K562 (cell line): ENCODE data around the gene TXNRD1. TPM values are rescaled to one million over a fixed set of nuclear protein-coding genes. Genes with fewer than 3 reads are reported as not detected.

ENCODE experiments used
- BCLAF1 ChIP-seq, 2 experiments: fragments of 450-650 bp in 1 of 2; IDR thresholded peaks; 2 replicates each; pipeline ENCODE4 v1.6.1; 2011 to 2017; ENCODE audit warnings: low read depth in 2 of 2, antibody characterized with exemption in 1 of 2, borderline replicate concordance in 1 of 2, low read length in 1 of 2, mild to moderate bottlenecking in 1 of 2, mixed read lengths in 1 of 2; ENCODE audit not compliant: control insufficient read depth in 1 of 2
- BCOR ChIP-seq: fragments of 450-650 bp; IDR thresholded peaks from 2 replicates; pipeline ENCODE4 v1.6.1; 2016
- BRD4 ChIP-seq: fragments of 200-600 bp; sonication (generic); IDR thresholded peaks from 2 replicates; pipeline ENCODE4 v1.6.1; 2017; ENCODE audit warnings: inconsistent platforms
- CBFA2T2 ChIP-seq: fragments of 450-650 bp; conservative IDR thresholded peaks from 2 replicates; pipeline ENCODE4 v1.6.1; 2017; ENCODE audit warnings: mild to moderate bottlenecking
- CTBP1 ChIP-seq: fragments of 450-650 bp; IDR thresholded peaks from 2 replicates; pipeline ENCODE4 v1.6.1; 2016; ENCODE audit warnings: borderline replicate concordance
- CTCFL ChIP-seq: IDR thresholded peaks from 2 replicates; pipeline ENCODE4 v1.6.1; 2011; ENCODE audit warnings: borderline replicate concordance, low read depth, mild to moderate bottlenecking, moderate library complexity, low read length; ENCODE audit not compliant: insufficient read depth, poor library complexity, severe bottlenecking
- DIDO1 ChIP-seq: fragments of 450-650 bp; IDR thresholded peaks from 2 replicates; pipeline ENCODE4 v1.6.1; 2016; ENCODE audit warnings: low read depth, missing biosample characterization, missing genetic modification characterization
- HCFC1 ChIP-seq: IDR thresholded peaks from 2 replicates; pipeline ENCODE4 v1.6.1; 2012; ENCODE audit warnings: low read depth, low read length, improper control_type of control experiment
- HDAC3 ChIP-seq: fragments of 450-650 bp; IDR thresholded peaks from 2 replicates; pipeline ENCODE4 v1.6.1; 2018; ENCODE audit warnings: borderline replicate concordance, mild to moderate bottlenecking, moderate library complexity; ENCODE audit not compliant: partially characterized antibody
- HDAC6 ChIP-seq: IDR thresholded peaks from 2 replicates; pipeline ENCODE4 v1.6.1; 2012; ENCODE audit warnings: low read depth, mild to moderate bottlenecking, control low read depth, inconsistent platforms, low read length, moderate library complexity
- POLR2H ChIP-seq: IDR thresholded peaks from 2 replicates; pipeline ENCODE4 v1.6.1; 2016; ENCODE audit warnings: missing genetic modification characterization, low read depth, mild to moderate bottlenecking, control low read depth, missing compliant biosample characterization, moderate library complexity
- RFX7 ChIP-seq: fragments of 250-450 bp; sonication (Bioruptor Pico); IDR thresholded peaks from 2 replicates; pipeline ENCODE4 v1.5.1; 2021; ENCODE audit warnings: mild to moderate bottlenecking
- SAP30 ChIP-seq: fragments of 200-600 bp; sonication (generic); IDR thresholded peaks from 2 replicates; pipeline ENCODE4 v1.6.1; 2012; ENCODE audit warnings: borderline replicate concordance, low read depth, mild to moderate bottlenecking, moderate library complexity, low read length, control low read depth, inconsistent platforms; ENCODE audit not compliant: insufficient read depth, poor library complexity, severe bottlenecking
- SMARCA4 ChIP-seq: fragments of 450-650 bp; IDR thresholded peaks from 2 replicates; pipeline ENCODE4 v1.6.1; 2016
- SMARCB1 ChIP-seq: IDR thresholded peaks from 2 replicates; pipeline ENCODE4 v1.6.1; 2011; ENCODE audit warnings: improper control_type of control experiment, low read depth; ENCODE audit not compliant: insufficient read length
- WHSC1 ChIP-seq: IDR thresholded peaks from one replicate; pipeline ENCODE4 v1.6.1; 2012; ENCODE audit warnings: low read length, control low read depth, inconsistent platforms
- ZNF445 ChIP-seq: fragments of 250-450 bp; sonication (Bioruptor Pico); IDR thresholded peaks from 2 replicates; pipeline ENCODE4 v1.4.0; 2020; ENCODE audit warnings: low read depth, mild to moderate bottlenecking, moderate library complexity
- ZNF780A ChIP-seq: fragments of 250-450 bp; sonication (Bioruptor Pico); IDR thresholded peaks from 2 replicates; pipeline ENCODE4 v1.5.0; 2021; ENCODE audit warnings: mild to moderate bottlenecking
- polyA plus RNA-seq, 8 experiments: library from polyadenylated mRNA; depleted of rRNA in 4 of 8; stranded (reverse) in 5 of 8; unstranded in 3 of 8; fragments of >200 nt; fragmentation: Nextera tagmentation in 2 of 8; fragmentation: Illumina TruSeq in 1 of 8; extraction: Ambion mirVana in 2 of 8; extraction: Trizol in 1 of 8; gene quantifications; 2 replicates each; pipeline versions ENCODE4 v1.2.1 to v1.2.3, GENCODE V29; 2011 to 2014; ENCODE audit warnings: inconsistent platforms in 1 of 8, missing spikeins in 1 of 8
- total RNA-seq, 7 experiments: library from RNA; depleted of rRNA in 6 of 7; stranded (reverse); fragments of >200 nt in 6 of 7; fragmentation: Illumina TruSeq in 2 of 7; extraction: Trizol in 2 of 7; gene quantifications; 2 replicates each; pipeline versions ENCODE4 v1.2.1 to v1.2.3, GENCODE V29; 2011 to 2021; ENCODE audit warnings: low replicate concordance in 1 of 7
- TF ChIP-seq, protein P1 (sequence below): fragments of 200-800 bp; sonication (Bioruptor generic); IDR thresholded peaks from 2 replicates; pipeline ENCODE4 v1.6.1; 2017; ENCODE audit warnings: missing genetic modification characterization, missing compliant biosample characterization

Gene TXNRD1
- total and polyA plus RNA-seq, 9 of the 15 experiments (the other 6 are each of a cell fraction or from before 2014, with no cell fraction given) = 107 to 189 (median 146) TPM

DNA sequence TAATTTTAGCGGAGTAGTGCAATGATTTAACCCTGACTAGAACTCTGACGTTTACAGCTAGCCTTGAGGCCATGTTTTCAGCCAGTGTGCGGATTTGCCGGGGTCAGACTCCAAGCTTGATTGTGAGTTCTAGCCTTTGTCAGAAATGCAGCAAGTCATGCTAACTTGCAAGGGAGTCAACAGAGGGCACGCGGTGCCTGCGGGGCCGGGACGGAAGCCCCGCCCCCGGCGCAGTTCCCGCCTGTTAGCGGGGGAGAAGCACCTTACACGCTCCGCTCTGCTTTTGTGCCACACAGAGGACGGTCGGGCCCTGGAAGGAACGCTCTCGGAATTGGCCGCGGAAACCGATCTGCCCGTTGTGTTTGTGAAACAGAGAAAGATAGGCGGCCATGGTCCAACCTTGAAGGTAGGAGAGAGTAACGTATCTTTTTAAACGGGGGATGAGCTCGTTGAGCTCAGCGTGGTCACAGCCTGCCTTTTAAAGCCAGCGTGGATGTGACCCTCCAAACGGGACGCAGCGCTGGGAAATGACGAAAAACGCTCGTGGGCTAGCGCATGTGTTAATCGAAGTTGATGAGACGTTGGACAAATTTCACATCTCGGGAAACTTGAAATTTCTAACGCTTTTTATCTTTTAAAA lies 73.2 kb downstream of the TXNRD1 start (continued):
- TF ChIP-seq BCLAF1 (IDR thresholded peaks at IDR 0.05; ENCODE audit: borderline replicate concordance in 1 of 2, control insufficient read depth in 1 of 2, low read depth in 2 of 2, low read length in 1 of 2) (peak in 1 of 2 experiments; percentile 81; a peak in 2 of 4 replicates), BRD4 (no peak), ZNF445 (CRISPR knock-in tag) (no peak), WHSC1 (no peak), RFX7 (no peak), SMARCB1 (peak; percentile 70), SAP30 (peak; percentile 51), BCOR (0 out of 2 replicates have a peak, but pooled peaks have one; percentile 38), CTCFL (no peak), HDAC3 (no peak), HDAC6 (no peak), HCFC1 (peak; percentile 19), POLR2H (tag) (peak; percentile 83), CBFA2T2 (no peak), CTBP1 (peak; percentile 50; the same call in 1 of the 2 replicates), ZNF780A (CRISPR knock-in tag) (no peak), SMARCA4 (no peak), DIDO1 (tag) (no peak)
- TF ChIP-seq, protein P1, sequence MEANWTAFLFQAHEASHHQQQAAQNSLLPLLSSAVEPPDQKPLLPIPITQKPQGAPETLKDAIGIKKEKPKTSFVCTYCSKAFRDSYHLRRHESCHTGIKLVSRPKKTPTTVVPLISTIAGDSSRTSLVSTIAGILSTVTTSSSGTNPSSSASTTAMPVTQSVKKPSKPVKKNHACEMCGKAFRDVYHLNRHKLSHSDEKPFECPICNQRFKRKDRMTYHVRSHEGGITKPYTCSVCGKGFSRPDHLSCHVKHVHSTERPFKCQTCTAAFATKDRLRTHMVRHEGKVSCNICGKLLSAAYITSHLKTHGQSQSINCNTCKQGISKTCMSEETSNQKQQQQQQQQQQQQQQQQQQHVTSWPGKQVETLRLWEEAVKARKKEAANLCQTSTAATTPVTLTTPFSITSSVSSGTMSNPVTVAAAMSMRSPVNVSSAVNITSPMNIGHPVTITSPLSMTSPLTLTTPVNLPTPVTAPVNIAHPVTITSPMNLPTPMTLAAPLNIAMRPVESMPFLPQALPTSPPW (CRISPR knock-in tag) = peak; percentile 36
